Measurements from ENCODE around the gene TMEM121B. TPM values are rescaled to one million over a fixed set of nuclear protein-coding genes. Genes with fewer than 3 reads are reported as not detected.
A peak's percentile ranks its signal among the peaks of the same experiment; 100 is the strongest.

TMEM121B gene
- total RNA-seq, 4 donors from 2014 or later, result 0.76 to 1.9 (median 1.6) TPM

GRCh38 chr22:17090550-17090949 is 30.6 kb downstream of the TMEM121B start:
- Histone ChIP-seq H3K27me3 (no peaks in the 10 kb centered on the region), H3K9me3 (no peaks in the 10 kb centered on the region), H3K4me1 (peaks cover 21% of the 10 kb centered on the region), H3K4me3 (no peak overlapping the region), H3K27ac (no peak overlapping the region), H3K36me3 (no peaks in the 10 kb centered on the region)
- TF ChIP-seq POLR2AphosphoS5 (IDR thresholded peaks at IDR 0.05) (no peak), POLR2A (IDR thresholded peaks at IDR 0.05) (no peak), EP300 (IDR thresholded peaks at IDR 0.05) (no peak), CTCF (IDR thresholded peaks at IDR 0.05) (no peak)
- DNase-seq (ENCODE audit: low spot score in 2 of 2), result no peak

GRCh38 chr22:17087498-17088131 is 33.5 kb downstream of the TMEM121B start:
- peak; percentile 43 for DNase-seq (ENCODE audit: low spot score in 2 of 2)
- no peak overlapping the region for H3K27ac ChIP-seq
- H3K4me3 ChIP-seq, result peak overlapping the region; percentile 70

GRCh38 chr22:17086788-17087497 is 34.2 kb downstream of the TMEM121B start:
- Histone ChIP-seq H3K4me1 (peaks cover 30% of the 10 kb centered on the region), H3K9me3 (no peaks in the 10 kb centered on the region), H3K27ac (no peak overlapping the region), H3K36me3 (no peaks in the 10 kb centered on the region), H3K4me3 (peak overlapping the region; percentile 70), H3K27me3 (no peaks in the 10 kb centered on the region)
- DNase-seq (ENCODE audit: low spot score in 2 of 2), result peak; percentile 54 to 76
- TF ChIP-seq POLR2A (IDR thresholded peaks at IDR 0.05) (no peak), POLR2AphosphoS5 (IDR thresholded peaks at IDR 0.05) (no peak), EP300 (IDR thresholded peaks at IDR 0.05) (no peak), CTCF (IDR thresholded peaks at IDR 0.05) (no peak)
- 68% methylated on average over 10 of the region's 10 CpGs for WGBS

More at GRCh38 chr22:17087498-17088131, 33.5 kb downstream of the TMEM121B start:
- Histone ChIP-seq H3K4me1 (peaks cover 30% of the 10 kb centered on the region), H3K9me3 (no peaks in the 10 kb centered on the region), H3K27me3 (no peaks in the 10 kb centered on the region), H3K36me3 (no peaks in the 10 kb centered on the region)
- 62% methylated on average over 12 of the region's 12 CpGs for WGBS
- no peak for TF ChIP-seq POLR2AphosphoS5 (IDR thresholded peaks at IDR 0.05)
- no peak for TF ChIP-seq POLR2A (IDR thresholded peaks at IDR 0.05)
- TF ChIP-seq EP300 (IDR thresholded peaks at IDR 0.05), result no peak
- no peak for TF ChIP-seq CTCF (IDR thresholded peaks at IDR 0.05)

GRCh38 chr22:17086296-17086695 is 34.9 kb downstream of the TMEM121B start:
- H3K9me3 ChIP-seq, result no peaks in the 10 kb centered on the region
- peak overlapping the region; percentile 70 for H3K4me3 ChIP-seq
- WGBS, result 77% methylated on average over 7 of the region's 7 CpGs
- TF ChIP-seq EP300 (IDR thresholded peaks at IDR 0.05) (no peak), POLR2A (IDR thresholded peaks at IDR 0.05) (no peak), POLR2AphosphoS5 (IDR thresholded peaks at IDR 0.05) (no peak), CTCF (IDR thresholded peaks at IDR 0.05) (no peak)
- no peaks in the 10 kb centered on the region for H3K36me3 ChIP-seq
- H3K4me1 ChIP-seq, result peaks cover 30% of the 10 kb centered on the region
- peak; percentile 51 to 54 for DNase-seq (ENCODE audit: low spot score in 2 of 2)
- no peak overlapping the region for H3K27ac ChIP-seq
- H3K27me3 ChIP-seq, result no peaks in the 10 kb centered on the region

Measured in suprapubic skin (tissue), 4 donors.